Thyroid gland (tissue), 4 donors: ENCODE measurements around the gene BRSK2.

ENCODE experiments used
- POLR2A ChIP-seq, 2 donors: fragments of 450-650 bp; IDR thresholded peaks; one replicate each; pipeline ENCODE4 v1.6.1; 2017; ENCODE audit warnings: antibody characterized with exemption in 2 of 2, mild to moderate bottlenecking in 2 of 2, moderate library complexity in 1 of 2
- TF ChIP-seq, protein P1 (sequence below), 6 experiments: fragments of 200-600 bp in 3 of 6; fragments of 450-650 bp in 3 of 6; sonication (generic) in 3 of 6; IDR thresholded peaks; one replicate each; pipeline ENCODE4 v1.5.1; 2016 to 2019; ENCODE audit warnings: antibody characterized with exemption in 6 of 6, mild to moderate bottlenecking in 2 of 6, inconsistent platforms in 1 of 6, moderate library complexity in 1 of 6

- TF ChIP-seq, protein P1, sequence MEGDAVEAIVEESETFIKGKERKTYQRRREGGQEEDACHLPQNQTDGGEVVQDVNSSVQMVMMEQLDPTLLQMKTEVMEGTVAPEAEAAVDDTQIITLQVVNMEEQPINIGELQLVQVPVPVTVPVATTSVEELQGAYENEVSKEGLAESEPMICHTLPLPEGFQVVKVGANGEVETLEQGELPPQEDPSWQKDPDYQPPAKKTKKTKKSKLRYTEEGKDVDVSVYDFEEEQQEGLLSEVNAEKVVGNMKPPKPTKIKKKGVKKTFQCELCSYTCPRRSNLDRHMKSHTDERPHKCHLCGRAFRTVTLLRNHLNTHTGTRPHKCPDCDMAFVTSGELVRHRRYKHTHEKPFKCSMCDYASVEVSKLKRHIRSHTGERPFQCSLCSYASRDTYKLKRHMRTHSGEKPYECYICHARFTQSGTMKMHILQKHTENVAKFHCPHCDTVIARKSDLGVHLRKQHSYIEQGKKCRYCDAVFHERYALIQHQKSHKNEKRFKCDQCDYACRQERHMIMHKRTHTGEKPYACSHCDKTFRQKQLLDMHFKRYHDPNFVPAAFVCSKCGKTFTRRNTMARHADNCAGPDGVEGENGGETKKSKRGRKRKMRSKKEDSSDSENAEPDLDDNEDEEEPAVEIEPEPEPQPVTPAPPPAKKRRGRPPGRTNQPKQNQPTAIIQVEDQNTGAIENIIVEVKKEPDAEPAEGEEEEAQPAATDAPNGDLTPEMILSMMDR (IDR thresholded peaks at IDR 0.05) = no peak
- no peak for TF ChIP-seq POLR2A (IDR thresholded peaks at IDR 0.05)
These were observed 12.8 kb downstream of the BRSK2 start for GRCh38 chr11:1402355-1403077.
